Transverse colon (tissue), 4 donors: ENCODE results near the gene KLK3. TPM values are rescaled to one million over a fixed set of nuclear protein-coding genes. Genes with fewer than 3 reads are reported as not detected.

Experiments
- DNase-seq: peaks from one replicate; pipeline ENCODE4 v3.0.0-alpha.2; 2019
- H3K27ac ChIP-seq, 4 donors: fragments of 200-600 bp; sonication (generic); 2 replicates each; pipeline ENCODE4 v1.5.1; 2016 to 2018; ENCODE audit warnings: inconsistent platforms in 4 of 4
- H3K27me3 ChIP-seq: fragments of 200-600 bp; sonication (generic); 2 replicates; pipeline ENCODE4 v1.5.1; 2017; ENCODE audit warnings: inconsistent platforms
- H3K36me3 ChIP-seq, 4 donors: fragments of 200-600 bp; sonication (generic); 2 replicates each; pipeline ENCODE4 v1.5.1; 2017 to 2019; ENCODE audit warnings: inconsistent platforms in 4 of 4
- H3K4me1 ChIP-seq, 4 donors: fragments of 200-600 bp; sonication (generic); 2 replicates each; pipeline ENCODE4 v1.5.1; 2017 to 2020; ENCODE audit warnings: inconsistent platforms in 4 of 4
- H3K4me3 ChIP-seq, 4 donors: fragments of 200-600 bp; sonication (generic); 1 replicate in 1 of 4; 2 replicates in 3 of 4; pipeline versions ENCODE4 v1.5.1 to v1.6.1; 2017 to 2019; ENCODE audit warnings: inconsistent platforms in 4 of 4
- H3K9me3 ChIP-seq, 2 donors: fragments of 200-600 bp; sonication (generic); 2 replicates each; pipeline ENCODE4 v1.5.1; 2017 to 2019; ENCODE audit warnings: inconsistent platforms in 2 of 2
- CTCF ChIP-seq, 5 experiments: fragments of 200-600 bp in 3 of 5; fragments of 450-650 bp in 2 of 5; sonication (generic) in 3 of 5; IDR thresholded peaks; 1 replicate in 2 of 5; 2 replicates in 3 of 5; pipeline ENCODE4 v1.5.1; 2016 to 2017; ENCODE audit warnings: antibody characterized with exemption in 5 of 5, inconsistent platforms in 3 of 5, mild to moderate bottlenecking in 2 of 5, moderate library complexity in 1 of 5
- EP300 ChIP-seq: sonication (generic); formaldehyde crosslinking; IDR thresholded peaks from one replicate; pipeline ENCODE4 v1.6.1; 2017; ENCODE audit warnings: antibody characterized with exemption, low read depth
- POLR2A ChIP-seq: fragments of 450-650 bp; IDR thresholded peaks from one replicate; pipeline ENCODE4 v1.6.1; 2016; ENCODE audit warnings: antibody characterized with exemption, mild to moderate bottlenecking, moderate library complexity
- POLR2AphosphoS5 ChIP-seq, 3 donors: sonication (generic); formaldehyde crosslinking; IDR thresholded peaks; one replicate each; pipeline ENCODE4 v1.6.1; 2016; ENCODE audit warnings: antibody characterized with exemption in 3 of 3
- WGBS, 2 donors: methylation state at CpG; one replicate each; pipeline ENCODE4 v1.1.5; 2018; ENCODE audit warnings: low coverage in 1 of 2; 5-methylcytosine and 5-hydroxymethylcytosine counted together
- in situ Hi-C, 4 donors: fragments of 200-750 bp; cut with MboI; loops; one replicate each; pipeline versions ENCODE4 v1.15.0 to v1.15.1; 2017; ENCODE audit warnings: low sequenced_read_pairs in 3 of 4, low pct_ligation_motif_present in 1 of 4, low pct_unique_long_range_greater_than_20kb in 1 of 4
- intact Hi-C: fragments of 100-400 bp; cut with DNase I; formaldehyde crosslinking; loops from one replicate; pipeline ENCODE4 v1.15.1; 2023; ENCODE audit warnings: low total_unique reads
- total RNA-seq, 4 donors: library from RNA; depleted of rRNA; stranded (reverse); fragments of >200 nt; gene quantifications; one replicate each; pipeline ENCODE4 v1.1.0, GENCODE V29; 2016

KLK3 gene
- total RNA-seq, 4 donors from 2014 or later, result 2.9 to 66.9 (median 4.9) TPM

- Histone ChIP-seq H3K4me1 (no peaks in the 10 kb centered on the region), H3K27ac (no peak overlapping the region), H3K27me3 (peaks cover 5% of the 10 kb centered on the region), H3K9me3 (peaks cover 0 to 4% of the 10 kb centered on the region in 2 donors), H3K36me3 (no peaks in the 10 kb centered on the region), H3K4me3 (no peak overlapping the region)
- intact Hi-C loops (no loop called here), in situ Hi-C loops (no loop called here)
- no peak for DNase-seq
- TF ChIP-seq CTCF (IDR thresholded peaks at IDR 0.05), result no peak
- no peak for TF ChIP-seq POLR2AphosphoS5 (IDR thresholded peaks at IDR 0.05)
- no peak for TF ChIP-seq EP300
- TF ChIP-seq POLR2A, result no peak
- 65% methylated on average over 7 of the region's 7 CpGs; no CpG with 5 or more reads in 1 of the 2 donors for WGBS, 2 donors
These were observed 11.0 kb upstream of the KLK3 start for GRCh38 chr19:50843701-50844221.

GRCh38 chr19:50844296-50844935 lies 10.3 kb upstream of the KLK3 start:
- Histone ChIP-seq H3K4me1 (no peaks in the 10 kb centered on the region), H3K27me3 (peaks cover 5% of the 10 kb centered on the region), H3K9me3 (peaks cover 0 to 4% of the 10 kb centered on the region in 2 donors), H3K4me3 (no peak overlapping the region), H3K27ac (no peak overlapping the region), H3K36me3 (no peaks in the 10 kb centered on the region)
- no peak for DNase-seq
- in situ Hi-C loops, result no loop called here
- WGBS, 2 donors, result 20 to 57% methylated on average over 1 to 8 of the region's 8 CpGs
- no peak for TF ChIP-seq CTCF (IDR thresholded peaks at IDR 0.05)
- no peak for TF ChIP-seq POLR2A
- no peak for TF ChIP-seq EP300
- no peak for TF ChIP-seq POLR2AphosphoS5 (IDR thresholded peaks at IDR 0.05)
- intact Hi-C loops, result no loop called here

- DNase-seq, result no peak
- Histone ChIP-seq H3K4me3 (no peak overlapping the region), H3K36me3 (no peaks in the 10 kb centered on the region), H3K4me1 (no peaks in the 10 kb centered on the region), H3K27me3 (peaks cover 4% of the 10 kb centered on the region), H3K9me3 (no peaks in the 10 kb centered on the region), H3K27ac (no peak overlapping the region)
- in situ Hi-C loops, result no loop called here
- 63 to 81% methylated on average over 2 to 3 of the region's 3 CpGs for WGBS, 2 donors
- intact Hi-C loops, result no loop called here
- TF ChIP-seq EP300 (no peak), CTCF (IDR thresholded peaks at IDR 0.05) (no peak), POLR2AphosphoS5 (IDR thresholded peaks at IDR 0.05) (no peak), POLR2A (no peak)
These were observed 4.0 kb upstream of the KLK3 start for GRCh38 chr19:50850738-50851137.

- H3K4me1 ChIP-seq, result no peaks in the 10 kb centered on the region
- no peaks in the 10 kb centered on the region for H3K36me3 ChIP-seq
- peaks cover 4% of the 10 kb centered on the region for H3K27me3 ChIP-seq
- no peaks in the 10 kb centered on the region for H3K9me3 ChIP-seq
- 58% methylated on average over 4 of the region's 4 CpGs; no CpG with 5 or more reads in 1 of the 2 donors for WGBS, 2 donors
- DNase-seq, result no peak
- no peak for TF ChIP-seq POLR2AphosphoS5 (IDR thresholded peaks at IDR 0.05)
- no peak for TF ChIP-seq POLR2A
- no peak for TF ChIP-seq EP300
- no peak for TF ChIP-seq CTCF (IDR thresholded peaks at IDR 0.05)
- H3K27ac ChIP-seq, result no peak overlapping the region
- in situ Hi-C loops (no loop called here), intact Hi-C loops (no loop called here)
- no peak overlapping the region for H3K4me3 ChIP-seq
These were observed 3.1 kb upstream of the KLK3 start for GRCh38 chr19:50851620-50852019.
